H9 (cell line): Measurements from ENCODE around the gene RAD18. TPM values are rescaled to one million over a fixed set of nuclear protein-coding genes. Genes with fewer than 3 reads are reported as not detected.

ENCODE experiments used
- DNase-seq: peaks from one replicate; pipeline ENCODE4 v3.0.0-alpha.2; 2017
- H2AFZ ChIP-seq: one replicate; pipeline ENCODE4 v1.6.1; 2013; ENCODE audit warnings: mild to moderate bottlenecking, low read length, control low read depth, moderate library complexity
- H2AK5ac ChIP-seq: 2 replicates; pipeline ENCODE4 v1.6.1; 2013; ENCODE audit warnings: low read length, control low read depth, mixed read lengths; ENCODE audit not compliant: insufficient read length
- H2BK120ac ChIP-seq: one replicate; pipeline ENCODE4 v1.6.1; 2013; ENCODE audit warnings: low read depth, mild to moderate bottlenecking, low read length, control low read depth, inconsistent platforms; ENCODE audit not compliant: poor library complexity, severe bottlenecking
- H2BK12ac ChIP-seq: 2 replicates; pipeline ENCODE4 v1.6.1; 2013; ENCODE audit warnings: low read length, control low read depth, mixed read lengths, low read depth; ENCODE audit not compliant: insufficient read length
- H2BK15ac ChIP-seq: 2 replicates; pipeline ENCODE4 v1.6.1; 2013; ENCODE audit warnings: low read depth, low read length, control low read depth
- H2BK20ac ChIP-seq: one replicate; pipeline ENCODE4 v1.6.1; 2013; ENCODE audit warnings: low read depth, mild to moderate bottlenecking, low read length, control low read depth, inconsistent platforms; ENCODE audit not compliant: poor library complexity, severe bottlenecking
- H2BK5ac ChIP-seq: 2 replicates; pipeline ENCODE4 v1.6.1; 2013; ENCODE audit warnings: low read length, control low read depth, mixed read lengths; ENCODE audit not compliant: insufficient read length
- H3K14ac ChIP-seq: 2 replicates; pipeline ENCODE4 v1.6.1; 2013; ENCODE audit warnings: low read length, control low read depth; ENCODE audit not compliant: insufficient read depth
- H3K18ac ChIP-seq: 2 replicates; pipeline ENCODE4 v1.6.1; 2013; ENCODE audit warnings: low read depth, mild to moderate bottlenecking, mixed read lengths, low read length, control low read depth; ENCODE audit not compliant: insufficient read length
- H3K23ac ChIP-seq: 2 replicates; pipeline ENCODE4 v1.6.1; 2013; ENCODE audit warnings: low read length, control low read depth, mixed read lengths, low read depth; ENCODE audit not compliant: insufficient read length
- H3K23me2 ChIP-seq: 2 replicates; pipeline ENCODE4 v1.6.1; 2013; ENCODE audit warnings: low read depth, mild to moderate bottlenecking, mixed read lengths, low read length, control low read depth; ENCODE audit not compliant: insufficient read length, poor library complexity, severe bottlenecking
- H3K27ac ChIP-seq: 2 replicates; pipeline ENCODE4 v1.5.1; 2013; ENCODE audit warnings: low read length, control low read depth, mixed read lengths, low read depth; ENCODE audit not compliant: insufficient read length
- H3K27me3 ChIP-seq: 2 replicates; pipeline ENCODE4 v1.6.1; 2013; ENCODE audit warnings: low read length, control low read depth, inconsistent platforms; ENCODE audit not compliant: insufficient read depth
- H3K4ac ChIP-seq: 2 replicates; pipeline ENCODE4 v1.6.1; 2013; ENCODE audit warnings: low read depth, mild to moderate bottlenecking, control low read depth, inconsistent platforms, low read length, moderate library complexity
- H3K4me1 ChIP-seq: 2 replicates; pipeline ENCODE4 v1.6.1; 2013; ENCODE audit warnings: low read length, control low read depth, inconsistent platforms; ENCODE audit not compliant: insufficient read depth
- H3K4me2 ChIP-seq: 2 replicates; pipeline ENCODE4 v1.6.1; 2013; ENCODE audit warnings: low read length, control low read depth, mixed read lengths; ENCODE audit not compliant: insufficient read length, insufficient read depth
- H3K56ac ChIP-seq: 2 replicates; pipeline ENCODE4 v1.6.1; 2013; ENCODE audit warnings: low read depth, mild to moderate bottlenecking, mixed read lengths, low read length, control low read depth; ENCODE audit not compliant: insufficient read length
- H3K79me1 ChIP-seq: 2 replicates; pipeline ENCODE4 v1.6.1; 2013; ENCODE audit warnings: low read depth, mild to moderate bottlenecking, moderate library complexity, low read length, control low read depth, inconsistent platforms; ENCODE audit not compliant: insufficient read depth, poor library complexity, severe bottlenecking
- H3K79me2 ChIP-seq: 2 replicates; pipeline ENCODE4 v1.6.1; 2013; ENCODE audit warnings: low read length, control low read depth, inconsistent platforms; ENCODE audit not compliant: insufficient read depth
- H3K9ac ChIP-seq: 2 replicates; pipeline ENCODE4 v1.6.1; 2013; ENCODE audit warnings: low read length, control low read depth, mixed read lengths; ENCODE audit not compliant: insufficient read length; ENCODE audit errors: extremely low read depth
- H3K9me3 ChIP-seq: one replicate; pipeline ENCODE4 v1.6.1; 2013; ENCODE audit warnings: low read depth, low read length, inconsistent platforms; ENCODE audit not compliant: control insufficient read depth
- H3T11ph ChIP-seq: one replicate; pipeline ENCODE4 v1.6.1; 2013; ENCODE audit warnings: mild to moderate bottlenecking, low read length, control low read depth, inconsistent platforms
- H4K20me1 ChIP-seq: one replicate; pipeline ENCODE4 v1.6.1; 2013; ENCODE audit not compliant: control insufficient read depth, insufficient read length, insufficient read depth
- H4K5ac ChIP-seq: 2 replicates; pipeline ENCODE4 v1.6.1; 2013; ENCODE audit warnings: low read depth, mild to moderate bottlenecking, mixed read lengths, low read length, control low read depth; ENCODE audit not compliant: insufficient read length
- H4K8ac ChIP-seq: replicated peaks from 2 replicates; pipeline ENCODE4 v1.6.1; 2013; ENCODE audit warnings: low read length, control low read depth, mixed read lengths, low read depth; ENCODE audit not compliant: insufficient read length
- H4K91ac ChIP-seq: 2 replicates; pipeline ENCODE4 v1.6.1; 2013; ENCODE audit warnings: low read depth, mild to moderate bottlenecking, moderate library complexity, mixed read lengths, low read length, control low read depth; ENCODE audit not compliant: insufficient read length
- H3K27ac Mint-ChIP-seq, 3 experiments: 2 replicates in 2 of 3; 3 replicates in 1 of 3; pipeline ENCODE4 v1.8.0; 2020 to 2021; ENCODE audit warnings: mixed read lengths in 3 of 3, mild to moderate bottlenecking in 1 of 3, moderate library complexity in 1 of 3
- H3K27me3 Mint-ChIP-seq: 2 replicates; pipeline ENCODE4 v1.8.0; 2021; ENCODE audit warnings: low read depth, mild to moderate bottlenecking, moderate library complexity, mixed read lengths
- H3K36me3 Mint-ChIP-seq, 3 experiments: 2 replicates in 2 of 3; 3 replicates in 1 of 3; pipeline ENCODE4 v1.8.0; 2020 to 2021; ENCODE audit warnings: low read depth in 3 of 3, mixed read lengths in 3 of 3; ENCODE audit not compliant: insufficient read depth in 1 of 3
- H3K4me1 Mint-ChIP-seq, 2 experiments: 2 replicates each; pipeline ENCODE4 v1.8.0; 2020; ENCODE audit warnings: mixed read lengths in 2 of 2
- H3K4me3 Mint-ChIP-seq, 2 experiments: 2 replicates in 1 of 2; 3 replicates in 1 of 2; pipeline ENCODE4 v1.8.0; 2020 to 2021; ENCODE audit warnings: mild to moderate bottlenecking in 2 of 2, mixed read lengths in 2 of 2, moderate library complexity in 1 of 2
- H3K9me3 Mint-ChIP-seq, 2 experiments: 2 replicates in 1 of 2; 3 replicates in 1 of 2; pipeline ENCODE4 v1.8.0; 2020; ENCODE audit warnings: mild to moderate bottlenecking in 2 of 2, mixed read lengths in 2 of 2, moderate library complexity in 1 of 2
- WGBS: extraction: QIAGEN DNeasy Blood & Tissue Kit; methylation state at CpG from one replicate; pipeline ENCODE4 v1.1.7; 2013; ENCODE audit warnings: missing lambda C conversion rate, low lambda C conversion rate, mixed read lengths; ENCODE audit not compliant: insufficient read length; ENCODE audit errors: extremely low coverage; 5-methylcytosine and 5-hydroxymethylcytosine counted together
- total RNA-seq: library from RNA; stranded (reverse); gene quantifications from 2 replicates; pipeline ENCODE4 v1.2.1, GENCODE V29; 2021
- TF ChIP-seq, protein P1 (sequence below): fragments of 200-600 bp; sonication (generic); conservative IDR thresholded peaks from 3 replicates; pipeline ENCODE4 v1.8.0; 2021; ENCODE audit warnings: antibody characterized with exemption, mild to moderate bottlenecking

The RAD18 gene
- total RNA-seq, 1 experiment from 2014 or later = 27.8 TPM

DNA sequence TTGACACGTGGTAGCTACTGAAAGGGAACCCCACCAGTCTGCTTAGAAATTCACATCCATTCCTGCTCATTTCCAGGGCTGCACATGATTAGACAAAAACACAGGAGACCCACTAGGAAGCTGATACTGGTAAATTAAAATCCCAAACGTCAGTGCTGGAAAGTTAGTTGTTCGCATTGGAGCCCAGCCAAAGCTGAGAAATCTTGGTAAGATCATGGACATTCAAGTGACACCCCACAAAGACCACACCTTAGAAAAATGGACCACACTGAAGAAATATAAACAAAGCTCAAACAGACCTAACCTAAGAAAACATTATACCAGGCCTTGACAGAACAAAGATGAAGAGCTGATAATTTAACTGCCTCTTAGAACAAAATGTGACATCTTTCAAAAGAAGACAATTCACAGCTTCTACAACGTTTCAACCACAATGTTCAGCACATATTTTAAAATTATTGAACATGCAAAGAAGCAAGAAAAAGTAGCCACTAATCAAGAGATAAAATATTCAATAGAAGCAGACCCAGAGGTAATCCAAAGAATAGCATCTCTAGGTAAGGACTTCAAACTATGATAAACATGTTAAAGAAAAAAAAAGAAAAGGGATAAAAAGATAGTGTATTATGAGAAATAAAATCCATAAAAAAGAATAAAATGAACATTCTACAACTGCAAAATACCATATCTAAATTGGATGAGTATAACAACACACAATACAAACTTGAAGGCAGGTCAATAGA, 20.4 kb downstream of the RAD18 start:
- Histone ChIP-seq H3K23ac (no peak overlapping the region), H3K27ac (no peak overlapping the region), H2AFZ (no peak overlapping the region), H3K18ac (no peak overlapping the region), H3K27me3 (no peaks in the 10 kb centered on the region), H3K4me1 (no peaks in the 10 kb centered on the region), H2BK5ac (no peak overlapping the region), H3K23me2 (no peaks in the 10 kb centered on the region), H3K56ac (no peak overlapping the region), H3K9me3 (no peaks in the 10 kb centered on the region), H2BK120ac (no peak overlapping the region), H2BK12ac (no peak overlapping the region), H3K4me2 (no peak overlapping the region), H3K79me1 (no peaks in the 10 kb centered on the region), H3K14ac (no peak overlapping the region), H2AK5ac (no peak overlapping the region), H3K9ac (no peak overlapping the region), H2BK20ac (no peak overlapping the region), H4K8ac (no peak overlapping the region), H2BK15ac (no peak overlapping the region), H3K79me2 (no peaks in the 10 kb centered on the region), H3T11ph (no peak overlapping the region), H4K91ac (no peak overlapping the region), H4K20me1 (no peaks in the 10 kb centered on the region), H4K5ac (no peak overlapping the region), H3K4ac (no peak overlapping the region)
- Mint-ChIP-seq H3K36me3 (peaks cover 36 to 71% (median 58%) of the 10 kb centered on the region in 3 experiments), H3K27ac (no peak overlapping the region), H3K27me3 (no peaks in the 10 kb centered on the region), H3K4me3 (no peak overlapping the region), H3K4me1 (no peaks in the 10 kb centered on the region), H3K9me3 (peaks cover 13 to 17% of the 10 kb centered on the region in 2 experiments)
- DNase-seq = no peak
- TF ChIP-seq, protein P1, sequence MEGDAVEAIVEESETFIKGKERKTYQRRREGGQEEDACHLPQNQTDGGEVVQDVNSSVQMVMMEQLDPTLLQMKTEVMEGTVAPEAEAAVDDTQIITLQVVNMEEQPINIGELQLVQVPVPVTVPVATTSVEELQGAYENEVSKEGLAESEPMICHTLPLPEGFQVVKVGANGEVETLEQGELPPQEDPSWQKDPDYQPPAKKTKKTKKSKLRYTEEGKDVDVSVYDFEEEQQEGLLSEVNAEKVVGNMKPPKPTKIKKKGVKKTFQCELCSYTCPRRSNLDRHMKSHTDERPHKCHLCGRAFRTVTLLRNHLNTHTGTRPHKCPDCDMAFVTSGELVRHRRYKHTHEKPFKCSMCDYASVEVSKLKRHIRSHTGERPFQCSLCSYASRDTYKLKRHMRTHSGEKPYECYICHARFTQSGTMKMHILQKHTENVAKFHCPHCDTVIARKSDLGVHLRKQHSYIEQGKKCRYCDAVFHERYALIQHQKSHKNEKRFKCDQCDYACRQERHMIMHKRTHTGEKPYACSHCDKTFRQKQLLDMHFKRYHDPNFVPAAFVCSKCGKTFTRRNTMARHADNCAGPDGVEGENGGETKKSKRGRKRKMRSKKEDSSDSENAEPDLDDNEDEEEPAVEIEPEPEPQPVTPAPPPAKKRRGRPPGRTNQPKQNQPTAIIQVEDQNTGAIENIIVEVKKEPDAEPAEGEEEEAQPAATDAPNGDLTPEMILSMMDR = no peak
- WGBS = no CpG with 5 or more reads among the region's 4 CpGs
